Measurements from ENCODE around the gene CACNG7.
A peak's percentile ranks its signal among the peaks of the same experiment; 100 is the strongest.

CACNG7 gene

GRCh38 chr19:53876651-53877224, 32.3 kb upstream of the CACNG7 start:
- Histone ChIP-seq H4K91ac (ENCODE audit: low read length) (no peak overlapping the region), H3K23ac (ENCODE audit: low read length in 2 of 2) (no peak overlapping the region), H2BK5ac (ENCODE audit: low read depth, low read length, poor library complexity, severe bottlenecking) (no peak overlapping the region), H3K4me3 (ENCODE audit: insufficient read depth in 1 of 2, low read depth in 1 of 2, low read length in 2 of 2) (no peak overlapping the region), H4K8ac (ENCODE audit: low read length) (no peak overlapping the region), H3K4me1 (ENCODE audit: control insufficient read depth, insufficient read depth, low read depth, low read length) (peaks cover 7% of the 10 kb centered on the region), H3K79me1 (replicated peaks; ENCODE audit: low read length, poor library complexity, severe bottlenecking) (peaks cover 15% of the 10 kb centered on the region), H2AFZ (ENCODE audit: low read depth, low read length) (no peak overlapping the region), H2BK120ac (ENCODE audit: low read depth, low read length) (no peak overlapping the region), H3K27ac (ENCODE audit: low read length, poor library complexity, severe bottlenecking) (no peak overlapping the region), H3K36me3 (ENCODE audit: control insufficient read depth in 1 of 2, insufficient read depth in 2 of 2, low read depth in 1 of 2, low read length in 2 of 2) (peaks cover 34% of the 10 kb centered on the region in 2 experiments), H3K18ac (ENCODE audit: low read depth in 1 of 2, low read length in 2 of 2) (no peak overlapping the region), H2BK12ac (ENCODE audit: low read length in 2 of 2) (no peak overlapping the region), H3K14ac (ENCODE audit: low read length in 2 of 2) (no peak overlapping the region), H3K9me3 (ENCODE audit: control insufficient read depth, low read length) (no peaks in the 10 kb centered on the region), H3K9ac (ENCODE audit: low read length) (peak overlapping the region; percentile 8), H3K4me2 (ENCODE audit: low read length, poor library complexity, severe bottlenecking) (no peak overlapping the region), H3K27me3 (ENCODE audit: control insufficient read depth in 1 of 2, insufficient read depth in 1 of 2, low read length in 2 of 2) (peaks cover 14 to 22% of the 10 kb centered on the region in 2 experiments), H2AK5ac (ENCODE audit: low read length, severe bottlenecking) (no peak overlapping the region), H3K4ac (ENCODE audit: low read depth in 1 of 2, low read length in 2 of 2) (no peak overlapping the region), H2BK15ac (ENCODE audit: low read depth, poor library complexity, severe bottlenecking) (no peak overlapping the region)
- 90% methylated on average over 5 of the region's 6 CpGs for WGBS
- DNase-seq, result peak; percentile 59

- 70% methylated on average over 9 of the region's 10 CpGs for WGBS
- peak; percentile 73 for DNase-seq
- no peak overlapping the region for H2BK15ac ChIP-seq (ENCODE audit: low read depth, poor library complexity, severe bottlenecking)
- no peak overlapping the region for H3K4me3 ChIP-seq (ENCODE audit: insufficient read depth in 1 of 2, low read depth in 1 of 2, low read length in 2 of 2)
- no peak overlapping the region for H2AK5ac ChIP-seq (ENCODE audit: low read length, severe bottlenecking)
- H3K4me1 ChIP-seq (ENCODE audit: control insufficient read depth, insufficient read depth, low read depth, low read length), result peaks cover 13% of the 10 kb centered on the region
- H3K18ac ChIP-seq (ENCODE audit: low read depth in 1 of 2, low read length in 2 of 2), result no peak overlapping the region
- no peak overlapping the region for H3K14ac ChIP-seq (ENCODE audit: low read length in 2 of 2)
- H3K23ac ChIP-seq (ENCODE audit: low read length in 2 of 2), result no peak overlapping the region
- H2AFZ ChIP-seq (ENCODE audit: low read depth, low read length), result no peak overlapping the region
- no peak overlapping the region for H2BK5ac ChIP-seq (ENCODE audit: low read depth, low read length, poor library complexity, severe bottlenecking)
- H4K8ac ChIP-seq (ENCODE audit: low read length), result no peak overlapping the region
- peaks cover 30 to 34% of the 10 kb centered on the region in 2 experiments for H3K36me3 ChIP-seq (ENCODE audit: control insufficient read depth in 1 of 2, insufficient read depth in 2 of 2, low read depth in 1 of 2, low read length in 2 of 2)
- H3K27ac ChIP-seq (ENCODE audit: low read length, poor library complexity, severe bottlenecking), result no peak overlapping the region
- H2BK120ac ChIP-seq (ENCODE audit: low read depth, low read length), result no peak overlapping the region
- H3K79me1 ChIP-seq (replicated peaks; ENCODE audit: low read length, poor library complexity, severe bottlenecking), result peaks cover 15% of the 10 kb centered on the region
- peak overlapping the region; percentile 8 for H3K9ac ChIP-seq (ENCODE audit: low read length)
- peaks cover 19 to 28% of the 10 kb centered on the region in 2 experiments for H3K27me3 ChIP-seq (ENCODE audit: control insufficient read depth in 1 of 2, insufficient read depth in 1 of 2, low read length in 2 of 2)
- no peaks in the 10 kb centered on the region for H3K9me3 ChIP-seq (ENCODE audit: control insufficient read depth, low read length)
- no peak overlapping the region for H4K91ac ChIP-seq (ENCODE audit: low read length)
- no peak overlapping the region for H3K4me2 ChIP-seq (ENCODE audit: low read length, poor library complexity, severe bottlenecking)
- no peak overlapping the region for H2BK12ac ChIP-seq (ENCODE audit: low read length in 2 of 2)
- H3K4ac ChIP-seq (ENCODE audit: low read depth in 1 of 2, low read length in 2 of 2), result no peak overlapping the region
These were observed 31.7 kb upstream of the CACNG7 start for GRCh38 chr19:53877361-53877766.

- Histone ChIP-seq H2AFZ (ENCODE audit: low read depth, low read length) (peak overlapping the region; percentile 89), H3K4me1 (ENCODE audit: control insufficient read depth, insufficient read depth, low read depth, low read length) (peaks cover 14% of the 10 kb centered on the region), H3K23ac (ENCODE audit: low read length in 2 of 2) (no peak overlapping the region), H3K9ac (ENCODE audit: low read length) (peak overlapping the region; percentile 82), H4K8ac (ENCODE audit: low read length) (peak overlapping the region; percentile 58), H3K36me3 (ENCODE audit: control insufficient read depth in 1 of 2, insufficient read depth in 2 of 2, low read depth in 1 of 2, low read length in 2 of 2) (peaks cover 19 to 25% of the 10 kb centered on the region in 2 experiments), H3K9me3 (ENCODE audit: control insufficient read depth, low read length) (no peaks in the 10 kb centered on the region), H3K27me3 (ENCODE audit: control insufficient read depth in 1 of 2, insufficient read depth in 1 of 2, low read length in 2 of 2) (peaks cover 33 to 39% of the 10 kb centered on the region in 2 experiments), H3K27ac (ENCODE audit: low read length, poor library complexity, severe bottlenecking) (no peak overlapping the region), H4K91ac (ENCODE audit: low read length) (no peak overlapping the region), H3K79me1 (replicated peaks; ENCODE audit: low read length, poor library complexity, severe bottlenecking) (peaks cover 10% of the 10 kb centered on the region), H3K4me3 (ENCODE audit: insufficient read depth in 1 of 2, low read depth in 1 of 2, low read length in 2 of 2) (peak overlapping the region; percentile 56 to 84), H3K18ac (ENCODE audit: low read depth in 1 of 2, low read length in 2 of 2) (peak overlapping the region in 1 of 2 experiments; percentile 81), H2AK5ac (ENCODE audit: low read length, severe bottlenecking) (no peak overlapping the region), H3K4ac (ENCODE audit: low read depth in 1 of 2, low read length in 2 of 2) (peak overlapping the region; percentile 5 to 17), H3K4me2 (ENCODE audit: low read length, poor library complexity, severe bottlenecking) (peak overlapping the region; percentile 64), H2BK12ac (ENCODE audit: low read length in 2 of 2) (peak overlapping the region in 1 of 2 experiments; percentile 10), H3K14ac (ENCODE audit: low read length in 2 of 2) (peak overlapping the region in 1 of 2 experiments; percentile 73), H2BK5ac (ENCODE audit: low read depth, low read length, poor library complexity, severe bottlenecking) (no peak overlapping the region), H2BK120ac (ENCODE audit: low read depth, low read length) (peak overlapping the region; percentile 3), H2BK15ac (ENCODE audit: low read depth, poor library complexity, severe bottlenecking) (no peak overlapping the region)
- DNase-seq, result peak; percentile 85
- 70% methylated on average over 7 of the region's 12 CpGs for WGBS
These were observed 30.3 kb upstream of the CACNG7 start for GRCh38 chr19:53878776-53879139.

- Histone ChIP-seq H4K91ac (ENCODE audit: low read length) (peak overlapping the region; percentile 55), H3K9ac (ENCODE audit: low read length) (peak overlapping the region; percentile 82), H3K4me1 (ENCODE audit: control insufficient read depth, insufficient read depth, low read depth, low read length) (peaks cover 14% of the 10 kb centered on the region), H3K9me3 (ENCODE audit: control insufficient read depth, low read length) (no peaks in the 10 kb centered on the region), H3K4me3 (ENCODE audit: insufficient read depth in 1 of 2, low read depth in 1 of 2, low read length in 2 of 2) (peak overlapping the region; percentile 56 to 84), H3K27me3 (ENCODE audit: control insufficient read depth in 1 of 2, insufficient read depth in 1 of 2, low read length in 2 of 2) (peaks cover 40 to 45% of the 10 kb centered on the region in 2 experiments), H3K4me2 (ENCODE audit: low read length, poor library complexity, severe bottlenecking) (peak overlapping the region; percentile 72), H3K79me1 (replicated peaks; ENCODE audit: low read length, poor library complexity, severe bottlenecking) (peaks cover 3% of the 10 kb centered on the region), H2AK5ac (ENCODE audit: low read length, severe bottlenecking) (no peak overlapping the region), H3K23ac (ENCODE audit: low read length in 2 of 2) (no peak overlapping the region), H3K36me3 (ENCODE audit: control insufficient read depth in 1 of 2, insufficient read depth in 2 of 2, low read depth in 1 of 2, low read length in 2 of 2) (peaks cover 13 to 18% of the 10 kb centered on the region in 2 experiments), H2AFZ (ENCODE audit: low read depth, low read length) (peak overlapping the region; percentile 89), H3K27ac (ENCODE audit: low read length, poor library complexity, severe bottlenecking) (no peak overlapping the region), H3K14ac (ENCODE audit: low read length in 2 of 2) (peak overlapping the region in 1 of 2 experiments; percentile 73), H2BK120ac (ENCODE audit: low read depth, low read length) (peak overlapping the region; percentile 3), H2BK5ac (ENCODE audit: low read depth, low read length, poor library complexity, severe bottlenecking) (no peak overlapping the region), H4K8ac (ENCODE audit: low read length) (peak overlapping the region; percentile 58), H2BK12ac (ENCODE audit: low read length in 2 of 2) (peak overlapping the region in 1 of 2 experiments; percentile 10), H3K18ac (ENCODE audit: low read depth in 1 of 2, low read length in 2 of 2) (peak overlapping the region; percentile 56 to 81), H2BK15ac (ENCODE audit: low read depth, poor library complexity, severe bottlenecking) (peak overlapping the region; percentile 34), H3K4ac (ENCODE audit: low read depth in 1 of 2, low read length in 2 of 2) (peak overlapping the region; percentile 5 to 17)
- WGBS, result under 1% methylated on average over 51 of the region's 51 CpGs
- peak; percentile 92 for DNase-seq
These were observed 29.7 kb upstream of the CACNG7 start for GRCh38 chr19:53879140-53880081.
